ENCODE measurements around the gene NEK5.
"Not testable (repeated sequence)": the region's sequence is repeated elsewhere in the genome, so short reads cannot be mapped to it uniquely, and the experiment has no call there.

The NEK5 gene, protein sequence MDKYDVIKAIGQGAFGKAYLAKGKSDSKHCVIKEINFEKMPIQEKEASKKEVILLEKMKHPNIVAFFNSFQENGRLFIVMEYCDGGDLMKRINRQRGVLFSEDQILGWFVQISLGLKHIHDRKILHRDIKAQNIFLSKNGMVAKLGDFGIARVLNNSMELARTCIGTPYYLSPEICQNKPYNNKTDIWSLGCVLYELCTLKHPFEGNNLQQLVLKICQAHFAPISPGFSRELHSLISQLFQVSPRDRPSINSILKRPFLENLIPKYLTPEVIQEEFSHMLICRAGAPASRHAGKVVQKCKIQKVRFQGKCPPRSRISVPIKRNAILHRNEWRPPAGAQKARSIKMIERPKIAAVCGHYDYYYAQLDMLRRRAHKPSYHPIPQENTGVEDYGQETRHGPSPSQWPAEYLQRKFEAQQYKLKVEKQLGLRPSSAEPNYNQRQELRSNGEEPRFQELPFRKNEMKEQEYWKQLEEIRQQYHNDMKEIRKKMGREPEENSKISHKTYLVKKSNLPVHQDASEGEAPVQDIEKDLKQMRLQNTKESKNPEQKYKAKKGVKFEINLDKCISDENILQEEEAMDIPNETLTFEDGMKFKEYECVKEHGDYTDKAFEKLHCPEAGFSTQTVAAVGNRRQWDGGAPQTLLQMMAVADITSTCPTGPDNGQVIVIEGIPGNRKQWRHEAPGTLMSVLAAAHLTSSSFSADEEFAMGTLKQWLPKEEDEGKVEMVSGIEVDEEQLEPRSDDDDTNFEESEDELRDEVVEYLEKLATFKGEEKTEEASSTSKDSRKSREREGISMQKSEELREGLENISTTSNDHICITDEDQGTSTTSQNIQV

DNA sequence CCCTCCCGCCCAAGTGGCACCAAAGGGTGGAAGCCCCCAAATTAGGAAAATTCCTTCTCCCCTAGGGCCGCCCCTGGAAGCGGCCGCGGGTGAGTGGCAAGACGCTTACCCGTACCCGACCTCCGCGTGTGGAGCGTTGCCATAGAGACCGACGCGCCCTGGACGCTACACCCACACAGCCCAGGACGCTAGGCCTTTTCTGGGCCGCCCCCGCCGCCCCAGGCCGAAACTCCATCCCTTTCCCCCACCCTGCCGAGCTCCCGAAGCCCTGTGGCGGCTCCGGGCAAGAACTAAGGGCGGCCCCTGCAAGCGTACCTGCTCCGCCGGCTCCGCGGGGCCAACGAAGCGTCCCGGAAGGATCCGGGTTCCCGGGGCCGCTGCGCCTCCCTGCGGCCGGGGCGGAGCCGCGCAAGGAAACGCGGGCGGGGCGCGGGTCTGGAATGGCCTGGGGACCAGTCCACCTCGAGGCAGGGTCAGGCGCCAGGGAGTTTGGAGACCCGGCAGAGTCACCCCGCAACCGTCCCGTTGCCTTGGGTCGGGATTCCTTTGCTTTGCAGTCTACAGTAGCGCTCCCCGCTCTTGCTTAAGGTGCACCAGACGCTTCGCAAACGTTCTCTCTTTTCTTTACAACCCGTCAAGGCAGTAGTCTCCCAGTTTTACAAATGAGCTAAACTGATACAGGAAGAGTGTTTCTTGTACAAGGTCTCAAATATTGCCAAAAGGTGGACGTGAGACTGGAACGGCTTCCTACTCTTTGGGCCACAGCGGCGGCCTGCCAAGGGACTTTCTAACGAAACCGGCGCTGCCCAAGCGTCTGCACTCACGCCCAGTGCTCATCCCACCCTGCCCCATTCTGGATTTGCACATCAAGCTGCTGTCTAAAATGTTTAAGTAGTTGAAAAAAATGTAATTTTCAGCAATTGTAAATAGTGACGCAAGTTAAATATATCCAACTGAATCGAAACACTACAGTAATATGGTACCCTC is at the start of gene NEK5:
Gene NEK5 (minus strand): TSS at position 360 of the 987 bp plus-strand sequence. CDS start 1,591 bp downstream, outside the sequence.
- no peak for DNase-seq

DNA sequence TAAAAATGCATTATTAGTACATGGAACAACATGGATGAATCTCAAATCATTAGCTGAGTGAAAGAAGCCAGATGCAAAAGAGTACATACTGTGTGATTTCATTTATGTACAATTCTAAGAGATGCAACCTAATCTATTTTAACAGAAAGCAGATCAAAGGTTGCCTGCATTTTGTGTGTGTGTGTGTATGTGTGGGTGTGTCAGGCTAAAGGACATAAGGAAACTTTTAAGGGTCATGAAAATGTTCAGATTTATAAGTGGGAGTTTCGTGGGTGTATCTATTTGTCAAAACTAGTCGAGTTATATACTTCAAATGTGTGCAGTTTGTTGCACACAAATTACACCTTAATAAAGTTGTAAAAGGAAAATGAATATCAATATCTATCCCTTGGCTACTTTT is 48.4 kb upstream of the NEK5 start:
- DNase-seq: no peak

DNA sequence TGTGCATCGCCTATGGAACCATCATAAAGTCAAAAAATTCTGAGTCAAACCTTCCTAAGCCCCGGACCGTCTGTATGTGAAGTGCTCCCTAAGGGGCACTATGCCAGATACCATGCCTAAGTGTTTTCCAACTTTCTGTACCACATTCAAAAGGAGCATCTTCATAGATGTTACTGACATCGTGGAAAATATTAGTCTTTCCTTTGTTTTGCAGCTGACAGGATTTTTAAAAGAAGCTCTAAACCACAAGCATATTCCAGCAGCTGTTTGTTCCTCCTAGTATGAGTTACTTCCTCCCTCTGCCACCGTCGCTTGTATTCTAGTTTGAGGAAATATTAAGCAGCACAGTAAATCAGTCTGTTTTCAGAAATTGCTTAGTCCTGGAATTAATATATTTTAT is 45.1 kb upstream of the NEK5 start:
- DNase-seq: not testable (repeated sequence)

DNA sequence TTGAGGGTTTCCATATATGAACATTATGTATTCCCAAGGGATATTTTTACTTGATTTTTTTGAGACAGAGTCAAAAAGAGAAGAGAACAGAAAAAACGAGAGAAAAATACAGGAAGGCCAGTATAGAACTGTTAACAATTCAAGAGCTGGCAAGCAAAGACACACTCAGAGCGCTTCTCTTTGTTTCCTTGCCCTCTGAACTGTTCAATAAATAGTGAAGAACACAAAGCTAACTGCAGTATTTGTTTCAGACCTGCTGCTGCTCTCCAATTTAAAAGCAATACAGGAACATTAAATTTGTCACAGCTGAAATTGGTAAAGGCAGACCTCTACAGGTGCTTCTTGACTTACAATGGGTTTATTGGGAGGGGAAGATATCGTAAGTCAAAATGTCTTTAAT is 44.5 kb upstream of the NEK5 start:
- no peak for DNase-seq

DNA sequence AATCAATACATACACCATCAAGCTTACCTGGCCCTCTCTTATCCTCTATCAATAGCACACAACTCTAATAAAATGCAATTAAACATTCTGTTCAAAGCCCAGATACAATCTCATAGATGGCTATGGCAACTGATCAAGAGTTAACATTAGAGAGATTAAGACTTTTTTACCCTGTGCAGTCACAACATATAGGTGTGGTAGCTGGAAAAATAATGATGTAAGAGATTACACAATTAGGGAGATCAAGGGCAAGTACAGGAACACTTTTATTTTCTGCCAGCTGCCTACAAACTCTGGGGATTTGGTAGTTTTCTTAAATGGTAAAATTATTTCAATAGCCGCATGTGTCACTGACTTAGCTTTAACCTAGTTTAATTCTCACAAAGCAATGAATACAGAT is 42.8 kb upstream of the NEK5 start:
- DNase-seq: not testable (repeated sequence)

DNA sequence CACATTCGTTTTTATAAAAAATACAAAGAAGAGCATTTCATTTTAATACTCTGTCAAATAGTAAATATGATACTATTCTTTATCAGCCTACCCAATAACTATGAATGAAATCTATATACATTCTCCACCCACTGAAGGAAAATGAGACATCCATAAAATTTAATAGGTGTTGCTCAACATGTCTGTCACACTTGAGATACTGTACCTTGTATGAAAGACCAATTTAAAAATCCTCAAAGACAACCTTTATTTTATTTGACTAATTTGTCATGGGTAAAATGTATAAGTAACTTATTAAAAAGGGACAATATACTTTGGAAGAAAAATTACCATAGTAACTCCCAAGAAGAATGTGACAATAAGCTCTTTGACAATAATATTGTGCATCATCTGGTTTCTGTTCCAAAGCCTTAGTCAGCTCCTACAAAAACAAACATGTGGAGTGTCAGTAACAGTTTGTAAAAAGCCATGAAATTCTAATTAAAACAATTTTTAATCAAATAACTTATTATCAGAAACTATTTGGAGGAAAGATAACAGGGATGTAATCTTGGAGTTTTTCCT is 42.0 kb upstream of the NEK5 start:
- not testable (repeated sequence) for DNase-seq

DNA sequence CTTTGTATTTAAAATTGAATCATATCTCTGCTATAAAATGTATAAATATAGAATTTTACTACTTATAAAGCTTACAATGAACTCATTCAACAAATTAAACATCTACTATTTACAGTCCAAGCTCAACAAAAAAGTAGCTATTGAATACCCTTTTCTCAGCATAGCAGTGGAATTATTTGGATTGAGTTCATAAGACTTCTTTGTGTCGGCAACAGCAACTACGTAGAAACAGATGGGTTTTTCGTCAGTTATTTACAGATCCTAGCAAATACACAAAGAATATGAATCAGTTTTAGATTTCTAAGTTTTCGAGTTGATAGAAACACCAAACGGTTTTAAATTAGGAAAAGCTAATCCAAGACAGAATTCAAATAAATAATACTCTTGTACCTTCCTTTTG is 41.0 kb upstream of the NEK5 start:
- DNase-seq: no peak

DNA sequence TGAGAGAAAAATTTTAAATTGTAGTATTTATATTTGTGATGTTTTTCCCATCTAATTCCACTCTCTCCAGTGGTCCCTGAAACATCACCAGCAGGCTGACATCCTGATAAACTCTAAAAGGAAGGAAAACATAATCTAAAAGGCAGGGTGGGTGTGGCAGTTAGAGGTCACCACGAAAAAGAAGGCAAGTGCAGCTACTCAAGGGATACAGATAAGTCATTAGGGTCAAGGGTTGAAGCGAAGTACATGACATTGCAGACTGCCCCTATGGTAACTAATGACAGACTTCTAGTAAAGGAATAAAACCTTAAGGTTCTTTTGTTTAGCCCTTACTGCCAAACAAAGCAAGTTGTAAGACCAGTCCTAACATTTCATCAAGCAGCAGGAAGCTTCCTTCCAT is 36.5 kb upstream of the NEK5 start:
- no peak for DNase-seq

DNA sequence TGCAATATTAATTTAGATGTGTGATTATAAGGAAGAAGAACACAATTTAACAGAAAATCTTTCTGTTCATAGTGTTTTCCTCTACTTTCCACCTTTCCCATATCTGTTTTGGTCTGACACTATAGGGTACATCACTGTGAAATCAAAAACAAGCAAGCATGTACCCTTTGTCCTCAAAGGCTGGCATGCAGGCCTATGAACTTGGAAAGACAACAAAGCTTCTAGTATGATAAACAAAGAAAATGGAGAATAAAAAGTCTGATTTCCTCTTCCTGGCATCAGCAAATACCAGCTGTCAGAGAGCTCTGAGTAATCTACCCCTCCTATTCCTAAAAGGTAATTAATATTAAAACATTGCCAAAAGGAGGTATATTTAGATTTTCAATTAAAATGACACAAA is 36.1 kb upstream of the NEK5 start:
- DNase-seq: no peak

DNA sequence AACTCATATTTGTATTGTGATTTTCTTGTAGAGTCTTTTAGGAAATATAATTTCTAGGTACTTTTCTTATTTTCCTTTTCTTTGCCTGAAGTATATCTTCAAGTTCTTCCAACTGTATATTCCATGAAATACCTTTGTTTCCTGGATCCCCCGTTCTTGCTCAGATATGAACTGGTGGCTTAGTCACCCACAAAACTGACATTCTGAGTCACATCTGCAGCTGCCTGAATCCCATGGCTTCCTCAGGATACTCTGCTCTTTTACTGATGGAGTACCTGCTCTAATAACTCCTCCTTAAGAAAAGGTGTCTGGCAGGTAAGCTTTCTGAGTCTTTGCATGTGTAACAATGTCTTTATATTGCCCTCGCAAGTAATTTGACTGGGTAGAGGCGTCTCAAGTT is 35.0 kb upstream of the NEK5 start:
- DNase-seq: not testable (repeated sequence)

DNA sequence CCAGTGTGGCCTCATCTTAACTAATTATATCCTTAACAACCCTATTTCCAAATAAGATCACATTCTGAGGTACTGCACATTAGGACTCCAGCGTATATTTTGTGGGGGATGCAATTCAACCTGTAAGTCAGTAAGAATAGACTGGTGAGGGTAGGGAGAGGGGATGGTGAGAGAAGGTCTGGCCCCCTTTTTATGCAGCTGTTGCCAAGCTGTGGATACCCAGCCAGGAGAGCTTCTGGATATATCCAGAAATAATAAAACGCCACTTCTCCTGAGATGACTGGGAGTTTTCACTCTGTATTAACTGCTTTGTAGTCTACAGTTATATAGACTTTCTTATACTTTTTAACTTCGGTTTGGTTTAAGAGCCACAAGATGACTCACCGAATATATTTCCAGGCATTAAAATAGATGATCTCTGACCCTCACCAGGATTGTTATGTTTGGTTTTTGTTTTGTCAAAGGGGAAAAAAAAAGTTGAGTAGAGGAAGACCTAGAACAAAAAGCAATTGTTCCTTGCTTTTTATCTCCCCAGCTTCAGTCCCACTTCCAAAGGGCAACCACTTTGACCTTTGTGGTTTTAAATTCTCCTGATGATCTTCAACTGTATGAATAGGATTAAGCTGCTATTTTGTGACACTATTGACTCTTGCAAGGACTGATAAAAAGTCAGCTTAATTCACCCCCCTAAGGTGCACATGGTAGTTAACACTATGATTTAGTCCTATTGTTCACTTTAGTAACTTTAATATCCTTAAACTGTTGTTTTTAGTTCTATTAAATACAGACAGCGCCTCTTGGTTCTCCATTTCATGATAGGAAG is 33.6 kb upstream of the NEK5 start:
- no peak for DNase-seq

DNA sequence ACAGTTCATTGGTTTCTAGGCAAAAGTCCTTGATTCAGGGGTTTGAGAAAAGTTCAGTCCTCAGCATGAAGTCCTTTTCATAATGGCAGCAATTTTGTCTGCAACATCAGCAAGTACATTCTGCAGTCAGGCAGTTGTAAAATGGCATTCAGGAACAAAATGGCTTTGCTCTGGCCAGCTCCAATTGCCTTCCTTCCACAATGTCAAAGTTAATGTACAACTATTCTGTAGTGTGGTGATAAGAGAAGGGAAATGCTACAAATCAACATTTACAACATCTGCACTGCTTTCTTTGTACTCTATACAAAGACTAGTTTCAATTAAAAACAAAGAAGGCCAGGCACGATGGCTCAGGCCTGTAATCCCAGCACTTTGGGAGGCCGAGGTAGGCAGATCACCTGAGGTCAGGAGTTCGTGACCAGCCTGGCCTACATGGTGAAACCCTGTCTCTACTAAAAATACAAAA is 32.3 kb upstream of the NEK5 start:
- no peak for DNase-seq

DNA sequence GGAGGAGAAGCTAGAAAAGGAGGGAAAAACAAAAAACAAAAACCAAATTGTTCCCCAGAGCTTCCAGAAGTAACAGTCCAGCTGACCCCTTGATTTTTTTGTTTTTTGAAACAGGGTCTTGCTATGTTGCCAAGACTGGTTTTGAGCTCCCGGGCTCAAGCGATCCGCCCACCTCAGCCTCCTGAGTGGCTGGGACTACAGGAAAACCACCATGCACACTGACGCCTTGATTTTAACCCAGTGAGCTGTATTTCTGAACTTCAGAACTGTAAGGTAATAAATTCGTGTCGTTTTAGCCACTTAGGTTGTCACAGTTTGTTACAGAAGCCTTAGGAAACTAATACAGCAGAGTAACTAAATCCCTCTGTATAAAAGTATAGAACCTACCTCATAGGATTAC is 31.6 kb upstream of the NEK5 start:
- no peak for DNase-seq

DNA sequence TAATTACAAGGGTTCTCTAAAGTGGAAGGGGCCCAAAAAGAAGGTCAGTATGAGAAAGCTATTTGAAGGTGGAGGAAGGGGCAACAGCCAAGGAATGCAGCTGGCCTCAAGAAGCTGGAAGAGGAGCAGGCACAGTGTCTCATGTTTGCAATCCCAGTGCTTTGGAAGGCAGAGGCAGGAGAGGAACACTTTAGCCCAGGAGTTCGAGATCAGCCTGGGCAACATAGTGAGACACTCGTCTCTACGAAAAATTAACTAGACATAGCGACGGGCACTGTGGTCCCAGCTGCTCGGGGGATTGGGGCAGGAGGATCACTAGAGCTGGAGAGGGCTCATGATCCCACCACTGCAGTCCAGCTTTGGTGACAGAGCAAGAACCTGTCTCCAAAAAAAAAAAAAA is 31.2 kb upstream of the NEK5 start:
- DNase-seq: no peak

DNA sequence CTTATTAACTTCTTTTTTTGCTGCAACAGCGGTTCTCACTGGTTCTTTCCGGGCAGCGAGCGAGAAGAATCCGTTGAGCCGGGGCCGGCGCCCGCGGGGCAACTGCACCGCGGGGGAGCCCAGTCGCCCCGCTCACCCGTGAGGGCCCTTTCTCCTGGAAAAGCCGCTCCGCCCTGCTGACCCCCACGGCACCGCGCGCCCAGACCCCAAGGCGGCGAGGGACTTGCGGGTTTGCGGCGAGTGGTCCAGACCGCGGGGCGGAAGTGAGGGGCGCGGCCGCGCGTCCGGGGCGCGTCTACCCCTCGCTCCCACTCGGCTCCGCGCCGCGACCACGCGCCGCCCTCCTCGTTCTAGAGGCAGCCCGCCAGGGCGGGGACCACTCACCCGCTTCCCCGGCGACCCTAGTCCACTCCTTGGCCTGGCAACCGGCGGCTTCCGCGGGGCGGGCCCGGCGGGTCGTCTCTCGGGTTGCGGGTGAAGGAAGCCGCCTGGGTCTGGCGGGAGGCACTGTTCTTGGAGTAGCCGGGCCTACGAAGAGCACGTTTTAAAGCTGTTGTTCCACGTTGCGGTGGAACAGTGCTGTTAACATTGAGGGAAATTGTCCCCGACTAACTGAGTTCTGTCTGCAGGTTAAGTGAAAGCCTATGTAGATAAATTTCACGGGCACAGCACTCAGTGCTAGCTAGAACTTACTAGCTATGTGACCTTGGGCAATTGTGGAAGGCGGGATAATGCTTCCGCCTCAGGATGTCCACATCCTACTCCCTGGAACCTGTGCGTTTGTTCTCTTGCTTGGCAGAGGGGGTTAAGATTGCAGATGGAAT is 30.5 kb upstream of the NEK5 start, which contains the start of gene NEK3:
Gene NEK3 (minus strand): TSS at position 439 of the 824 bp plus-strand sequence. CDS start 3,406 bp downstream, outside the sequence.
- no peak for DNase-seq

DNA sequence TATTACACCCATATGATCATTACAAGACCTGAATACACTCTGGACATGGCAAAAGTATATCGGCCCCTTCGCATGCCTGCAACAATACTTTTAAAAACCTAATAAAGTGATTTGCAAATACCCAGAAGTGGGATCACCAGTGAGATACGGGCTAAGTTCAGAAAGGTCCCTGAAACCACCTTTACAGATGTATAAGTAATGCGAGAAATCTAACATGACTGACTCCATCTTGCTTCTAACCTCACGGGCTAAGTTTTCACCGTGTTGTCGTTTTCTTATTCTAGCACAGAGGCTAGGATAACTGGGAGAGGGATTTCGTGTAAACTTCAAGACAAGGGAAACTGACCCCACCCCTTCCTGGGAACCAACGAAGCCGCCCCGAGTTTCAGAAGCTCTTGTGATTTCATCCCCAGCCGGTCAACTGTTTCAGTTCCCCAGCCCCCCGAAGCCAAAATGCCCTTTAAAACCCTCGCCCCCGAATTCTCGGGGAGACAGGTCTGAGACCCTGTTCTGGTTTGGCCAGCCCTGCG is 29.8 kb upstream of the NEK5 start:
- DNase-seq: no peak

DNA sequence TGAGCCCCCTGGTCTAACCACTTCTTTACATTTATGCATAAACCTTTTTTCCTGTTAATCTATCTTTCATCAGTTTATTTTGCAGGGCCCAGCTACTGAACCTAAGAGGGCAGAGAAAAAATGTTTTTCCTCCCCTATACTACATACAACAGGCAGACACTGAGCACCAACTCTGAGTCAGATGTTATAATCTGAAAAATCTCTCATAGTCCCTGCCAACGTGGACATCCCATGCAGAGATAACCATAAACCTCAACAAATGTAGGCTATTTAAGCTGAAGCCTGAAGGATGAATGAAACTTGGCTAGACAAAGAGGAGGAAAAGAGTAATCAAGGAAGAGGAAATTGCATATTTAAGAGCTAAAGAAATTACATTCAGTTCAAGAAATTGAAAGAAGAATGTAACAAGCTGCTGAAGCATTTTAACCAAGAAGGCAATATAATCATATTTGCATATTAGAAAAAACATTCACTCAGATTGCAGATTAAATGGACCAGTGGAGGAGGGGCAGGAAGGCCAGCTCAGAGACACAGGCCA is 27.9 kb upstream of the NEK5 start:
- no peak for DNase-seq

DNA sequence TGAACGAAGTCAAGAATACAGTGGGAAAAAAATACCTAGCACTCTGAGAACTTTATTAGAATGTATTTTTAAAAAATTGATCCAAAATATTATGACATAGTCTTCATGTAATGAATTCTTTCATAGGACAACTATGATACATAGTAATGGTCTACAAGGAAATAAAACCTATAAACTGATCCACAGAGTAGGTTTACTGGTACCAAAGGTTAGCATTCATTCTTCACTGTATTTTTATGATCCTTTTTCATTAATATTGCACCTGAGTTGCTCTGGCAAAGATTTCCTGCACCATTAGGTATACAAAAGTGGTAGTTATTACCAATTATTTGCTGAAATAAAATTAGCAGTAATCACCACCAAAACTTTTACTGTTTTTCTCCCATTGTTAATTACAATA is 26.3 kb upstream of the NEK5 start:
- DNase-seq: no peak

DNA sequence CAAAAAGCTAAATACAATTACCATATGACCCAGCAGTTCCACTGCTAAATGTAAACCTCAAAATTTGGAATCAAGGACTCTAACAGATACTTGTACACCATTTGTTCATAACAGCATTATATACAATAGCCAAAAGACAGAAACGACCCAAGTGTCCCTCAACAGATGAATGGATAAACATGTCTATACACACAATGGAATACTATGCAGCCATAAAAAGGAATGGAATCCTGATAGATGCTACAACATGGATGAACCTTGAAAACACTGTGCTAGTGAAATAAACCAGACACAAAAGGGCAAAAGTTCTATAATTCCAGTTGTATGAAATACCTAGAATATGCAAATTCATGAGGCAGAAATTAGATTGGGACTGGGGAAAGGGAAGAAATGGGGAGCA is 18.4 kb upstream of the NEK5 start:
- DNase-seq: no peak

DNA sequence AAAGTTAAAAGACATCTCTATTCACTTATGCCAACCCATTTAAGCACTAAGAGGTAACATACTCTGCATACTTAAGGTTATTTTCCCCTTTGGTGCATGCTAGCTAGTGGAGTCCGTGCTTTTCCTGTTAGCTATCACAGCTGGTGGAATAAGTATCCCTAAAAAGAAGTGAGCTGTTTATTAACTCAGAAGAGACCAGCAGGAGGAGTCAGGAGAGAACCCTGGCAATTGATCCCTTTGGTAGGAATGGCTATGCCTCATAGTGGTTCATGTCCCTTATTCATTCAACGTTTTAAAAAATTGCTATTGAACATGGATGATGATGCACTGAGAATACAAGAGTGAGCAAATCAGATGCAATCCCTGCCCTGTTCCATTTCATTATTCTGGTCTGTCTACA is 12.4 kb upstream of the NEK5 start:
- DNase-seq: no peak

All from NCI-H524 treated with DMSO at 0.1 percent for 48 hours (cell line).